ENCODE data around the gene TFEB. TPM values are rescaled to one million over a fixed set of nuclear protein-coding genes. Genes with fewer than 3 reads are reported as not detected.

TFEB gene
- polyA plus RNA-seq, 1 donor (not counting 4 experiments of a cell fraction or from before 2014, with no cell fraction given): 4.3 TPM

DNA sequence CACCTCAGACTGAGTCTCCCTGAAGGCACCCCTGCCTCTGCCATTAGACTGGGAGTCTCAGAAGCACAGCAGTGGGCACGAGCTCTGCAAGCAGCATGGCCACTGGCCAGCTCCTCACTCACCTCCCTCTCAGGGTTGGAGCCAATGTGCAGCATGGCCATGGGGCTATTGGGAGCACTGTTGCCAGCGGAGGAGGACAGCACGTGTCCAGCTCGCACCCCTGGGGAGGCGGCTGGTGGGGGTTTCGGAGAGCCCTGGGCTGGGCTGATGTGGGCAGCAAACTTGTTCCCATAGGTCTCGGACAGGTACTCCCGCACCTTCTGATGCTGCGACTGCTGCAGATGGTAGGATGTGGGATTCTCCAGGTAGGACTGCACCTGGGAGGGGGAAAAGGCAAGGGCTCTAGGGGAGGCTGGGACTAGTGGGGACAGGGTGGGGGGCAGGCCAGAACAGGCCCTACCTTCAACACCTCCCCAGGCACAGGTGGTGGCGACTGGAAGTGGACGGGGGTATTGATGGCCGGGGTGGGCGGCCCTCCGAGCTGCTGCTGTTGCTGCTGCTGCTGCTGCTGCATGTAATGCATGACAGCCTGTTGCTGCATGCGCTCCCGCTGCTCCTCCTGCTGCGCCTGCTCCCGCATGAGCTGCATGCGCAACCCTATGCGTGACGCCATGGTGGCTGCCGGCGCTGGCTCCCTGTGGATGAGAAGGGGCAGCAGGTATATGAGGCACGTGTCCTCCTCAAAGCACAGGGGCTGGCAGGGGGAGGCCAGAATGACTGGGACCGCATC, 44.7 kb downstream of the TFEB start:
- H3K4me2 ChIP-seq (ENCODE audit: control insufficient read depth, extremely low read depth, insufficient read depth, low read depth, low read length): no peak overlapping the region
- no peak overlapping the region for H3K9ac ChIP-seq (ENCODE audit: control insufficient read depth, extremely low read depth, insufficient read depth, low read length)
- DNase-seq (ENCODE audit: low read depth, low spot score): no peak
- no peaks in the 10 kb centered on the region for H3K9me1 ChIP-seq (ENCODE audit: control insufficient read depth, extremely low read depth, insufficient read depth, low read length)
- H3K36me3 ChIP-seq (ENCODE audit: control insufficient read depth in 2 of 2, extremely low read depth in 1 of 2, insufficient read depth in 2 of 2, low read length in 2 of 2): peaks cover 0 to 2% of the 10 kb centered on the region in 2 experiments
- no peaks in the 10 kb centered on the region for H3K79me2 ChIP-seq (ENCODE audit: control insufficient read depth, insufficient read depth, low read length)
- H3K4me3 ChIP-seq (ENCODE audit: control insufficient read depth in 2 of 3, extremely low read depth in 1 of 3, insufficient read depth in 2 of 3, low read depth in 1 of 3, low read length in 3 of 3): no peak overlapping the region
- H4K20me1 ChIP-seq (ENCODE audit: control insufficient read depth, extremely low read depth, insufficient read depth, low read length): no peaks in the 10 kb centered on the region
- TF ChIP-seq, protein P1, sequence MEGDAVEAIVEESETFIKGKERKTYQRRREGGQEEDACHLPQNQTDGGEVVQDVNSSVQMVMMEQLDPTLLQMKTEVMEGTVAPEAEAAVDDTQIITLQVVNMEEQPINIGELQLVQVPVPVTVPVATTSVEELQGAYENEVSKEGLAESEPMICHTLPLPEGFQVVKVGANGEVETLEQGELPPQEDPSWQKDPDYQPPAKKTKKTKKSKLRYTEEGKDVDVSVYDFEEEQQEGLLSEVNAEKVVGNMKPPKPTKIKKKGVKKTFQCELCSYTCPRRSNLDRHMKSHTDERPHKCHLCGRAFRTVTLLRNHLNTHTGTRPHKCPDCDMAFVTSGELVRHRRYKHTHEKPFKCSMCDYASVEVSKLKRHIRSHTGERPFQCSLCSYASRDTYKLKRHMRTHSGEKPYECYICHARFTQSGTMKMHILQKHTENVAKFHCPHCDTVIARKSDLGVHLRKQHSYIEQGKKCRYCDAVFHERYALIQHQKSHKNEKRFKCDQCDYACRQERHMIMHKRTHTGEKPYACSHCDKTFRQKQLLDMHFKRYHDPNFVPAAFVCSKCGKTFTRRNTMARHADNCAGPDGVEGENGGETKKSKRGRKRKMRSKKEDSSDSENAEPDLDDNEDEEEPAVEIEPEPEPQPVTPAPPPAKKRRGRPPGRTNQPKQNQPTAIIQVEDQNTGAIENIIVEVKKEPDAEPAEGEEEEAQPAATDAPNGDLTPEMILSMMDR (optimal IDR thresholded peaks at IDR 0.05 in 1 of 3, IDR thresholded peaks at IDR 0.05 in 1 of 3, conservative IDR thresholded peaks at IDR 0.05 in 1 of 3; ENCODE audit: extremely low read depth in 1 of 3, insufficient read depth in 2 of 3, low read length in 3 of 3): no peak
- no peak for TF ChIP-seq EZH2 (IDR thresholded peaks at IDR 0.05; ENCODE audit: low read length)
- peaks cover 9% of the 10 kb centered on the region for H3K4me1 ChIP-seq (ENCODE audit: control insufficient read depth, extremely low read depth, insufficient read depth, low read length)
- H3K27ac ChIP-seq (ENCODE audit: control insufficient read depth, insufficient read depth, low read length): no peak overlapping the region
- no peaks in the 10 kb centered on the region for H3K27me3 ChIP-seq (ENCODE audit: control insufficient read depth, extremely low read depth, insufficient read depth, low read length)
- H3K9me3 ChIP-seq (ENCODE audit: control insufficient read depth, low read depth, low read length): no peaks in the 10 kb centered on the region
- H2AFZ ChIP-seq (ENCODE audit: control insufficient read depth, low read length): no peak overlapping the region
- no peak for FAIRE-seq
- dilution Hi-C loops (cut with MboI; ENCODE audit: extremely low pct_ligation_motif_present, low sequenced_read_pairs): no loop called here

DNA sequence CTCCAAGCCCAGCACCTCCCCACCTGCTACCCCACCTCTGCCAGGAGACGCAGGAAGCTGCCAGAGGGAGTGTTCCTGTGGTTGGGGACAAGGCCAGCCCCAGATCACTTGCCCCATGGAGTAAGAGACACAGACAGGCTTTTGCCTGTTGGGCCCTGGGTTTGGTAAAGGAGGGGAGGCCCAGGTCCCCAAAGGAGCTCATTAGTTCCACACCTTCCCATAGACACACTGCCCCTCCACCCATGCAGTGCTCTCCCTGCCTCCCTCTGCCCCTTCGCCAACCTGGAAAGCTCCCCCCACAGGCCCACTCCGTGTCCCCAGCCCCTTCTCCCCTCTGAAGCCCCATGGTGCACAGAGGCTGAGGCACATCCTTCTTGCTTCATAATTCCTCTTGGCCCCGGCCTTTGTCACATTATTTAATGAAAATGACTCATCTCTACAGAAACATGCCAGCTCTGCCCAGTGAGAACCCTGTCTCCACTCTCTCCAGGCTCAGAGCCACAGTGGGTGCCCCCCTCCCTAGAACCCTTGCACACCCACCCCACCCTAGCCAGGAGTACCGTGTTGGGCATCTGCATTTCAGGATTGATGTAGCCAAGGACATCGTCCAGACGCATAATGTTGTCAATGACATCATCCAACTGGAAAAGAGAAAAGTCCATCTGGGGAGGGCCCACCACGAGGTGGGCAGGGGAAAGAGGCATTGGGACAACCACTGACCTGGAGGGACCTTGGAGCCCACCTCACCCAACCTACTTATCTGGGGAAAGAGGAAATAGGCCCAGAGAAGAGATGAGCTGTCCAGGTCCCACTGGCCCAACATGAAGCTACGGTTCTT, 46.0 kb downstream of the TFEB start:
- Histone ChIP-seq H4K20me1 (ENCODE audit: control insufficient read depth, extremely low read depth, insufficient read depth, low read length) (no peaks in the 10 kb centered on the region), H3K4me1 (ENCODE audit: control insufficient read depth, extremely low read depth, insufficient read depth, low read length) (peaks cover 9% of the 10 kb centered on the region)

More for the DNA sequence above, 46.0 kb downstream of the TFEB start:
- FAIRE-seq (no peak), DNase-seq (ENCODE audit: low read depth, low spot score) (no peak)
- H2AFZ ChIP-seq (ENCODE audit: control insufficient read depth, low read length): no peak overlapping the region
- H3K9me3 ChIP-seq (ENCODE audit: control insufficient read depth, low read depth, low read length): no peaks in the 10 kb centered on the region
- no peak overlapping the region for H3K4me3 ChIP-seq (ENCODE audit: control insufficient read depth in 2 of 3, extremely low read depth in 1 of 3, insufficient read depth in 2 of 3, low read depth in 1 of 3, low read length in 3 of 3)
- H3K9ac ChIP-seq (ENCODE audit: control insufficient read depth, extremely low read depth, insufficient read depth, low read length): no peak overlapping the region
- no peak overlapping the region for H3K27ac ChIP-seq (ENCODE audit: control insufficient read depth, insufficient read depth, low read length)
- no peaks in the 10 kb centered on the region for H3K27me3 ChIP-seq (ENCODE audit: control insufficient read depth, extremely low read depth, insufficient read depth, low read length)
- dilution Hi-C loops (cut with MboI; ENCODE audit: extremely low pct_ligation_motif_present, low sequenced_read_pairs): no loop called here
- H3K79me2 ChIP-seq (ENCODE audit: control insufficient read depth, insufficient read depth, low read length): no peaks in the 10 kb centered on the region
- TF ChIP-seq EZH2 (IDR thresholded peaks at IDR 0.05; ENCODE audit: low read length): no peak
- TF ChIP-seq, protein P1 (optimal IDR thresholded peaks at IDR 0.05 in 1 of 3, IDR thresholded peaks at IDR 0.05 in 1 of 3, conservative IDR thresholded peaks at IDR 0.05 in 1 of 3; ENCODE audit: extremely low read depth in 1 of 3, insufficient read depth in 2 of 3, low read length in 3 of 3): no peak
- no peak overlapping the region for H3K4me2 ChIP-seq (ENCODE audit: control insufficient read depth, extremely low read depth, insufficient read depth, low read depth, low read length)
- no peaks in the 10 kb centered on the region for H3K9me1 ChIP-seq (ENCODE audit: control insufficient read depth, extremely low read depth, insufficient read depth, low read length)
- H3K36me3 ChIP-seq (ENCODE audit: control insufficient read depth in 2 of 2, extremely low read depth in 1 of 2, insufficient read depth in 2 of 2, low read length in 2 of 2): peaks cover 0 to 4% of the 10 kb centered on the region in 2 experiments
